ENCODE data around the gene SLC27A1. TPM values are rescaled to one million over a fixed set of nuclear protein-coding genes. Genes with fewer than 3 reads are reported as not detected.

Gene SLC27A1
- total RNA-seq, 1 donor from 2014 or later, result 15.5 TPM

DNA sequence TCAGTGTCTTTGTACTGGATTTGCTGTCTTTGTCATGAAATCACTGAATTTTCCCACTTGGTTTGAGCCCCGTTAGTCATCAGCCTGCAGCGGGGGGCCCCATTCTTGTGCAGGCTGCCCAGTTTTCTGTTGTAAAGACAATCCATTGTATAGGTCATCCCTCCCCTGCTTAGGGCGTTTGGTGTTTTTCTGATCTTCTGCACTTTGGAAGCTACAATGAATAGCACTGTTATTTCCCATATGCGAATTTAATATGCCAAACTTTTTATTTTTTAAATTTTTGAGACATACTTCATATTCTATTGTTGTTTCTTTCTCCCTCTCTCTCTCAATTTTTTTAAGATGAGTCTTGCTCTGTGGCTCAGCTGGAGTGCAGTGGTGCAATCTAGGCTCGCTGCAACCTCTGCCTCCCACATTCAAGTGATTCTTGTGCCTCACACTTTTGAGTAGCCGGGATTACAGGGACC, 9.0 kb downstream of the SLC27A1 start:
- Mint-ChIP-seq H3K4me1 (ENCODE audit: unreplicated experiment) (peaks cover 15% of the 10 kb centered on the region), H3K36me3 (no peaks in the 10 kb centered on the region), H3K4me3 (no peak overlapping the region), H3K27me3 (no peaks in the 10 kb centered on the region), H3K27ac (no peak overlapping the region), H3K9me3 (no peaks in the 10 kb centered on the region)
- DNase-seq (ENCODE audit: extremely low spot score, unreplicated experiment), result no peak
- TF ChIP-seq, protein P1, sequence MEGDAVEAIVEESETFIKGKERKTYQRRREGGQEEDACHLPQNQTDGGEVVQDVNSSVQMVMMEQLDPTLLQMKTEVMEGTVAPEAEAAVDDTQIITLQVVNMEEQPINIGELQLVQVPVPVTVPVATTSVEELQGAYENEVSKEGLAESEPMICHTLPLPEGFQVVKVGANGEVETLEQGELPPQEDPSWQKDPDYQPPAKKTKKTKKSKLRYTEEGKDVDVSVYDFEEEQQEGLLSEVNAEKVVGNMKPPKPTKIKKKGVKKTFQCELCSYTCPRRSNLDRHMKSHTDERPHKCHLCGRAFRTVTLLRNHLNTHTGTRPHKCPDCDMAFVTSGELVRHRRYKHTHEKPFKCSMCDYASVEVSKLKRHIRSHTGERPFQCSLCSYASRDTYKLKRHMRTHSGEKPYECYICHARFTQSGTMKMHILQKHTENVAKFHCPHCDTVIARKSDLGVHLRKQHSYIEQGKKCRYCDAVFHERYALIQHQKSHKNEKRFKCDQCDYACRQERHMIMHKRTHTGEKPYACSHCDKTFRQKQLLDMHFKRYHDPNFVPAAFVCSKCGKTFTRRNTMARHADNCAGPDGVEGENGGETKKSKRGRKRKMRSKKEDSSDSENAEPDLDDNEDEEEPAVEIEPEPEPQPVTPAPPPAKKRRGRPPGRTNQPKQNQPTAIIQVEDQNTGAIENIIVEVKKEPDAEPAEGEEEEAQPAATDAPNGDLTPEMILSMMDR (conservative IDR thresholded peaks at IDR 0.05), result no peak

DNA sequence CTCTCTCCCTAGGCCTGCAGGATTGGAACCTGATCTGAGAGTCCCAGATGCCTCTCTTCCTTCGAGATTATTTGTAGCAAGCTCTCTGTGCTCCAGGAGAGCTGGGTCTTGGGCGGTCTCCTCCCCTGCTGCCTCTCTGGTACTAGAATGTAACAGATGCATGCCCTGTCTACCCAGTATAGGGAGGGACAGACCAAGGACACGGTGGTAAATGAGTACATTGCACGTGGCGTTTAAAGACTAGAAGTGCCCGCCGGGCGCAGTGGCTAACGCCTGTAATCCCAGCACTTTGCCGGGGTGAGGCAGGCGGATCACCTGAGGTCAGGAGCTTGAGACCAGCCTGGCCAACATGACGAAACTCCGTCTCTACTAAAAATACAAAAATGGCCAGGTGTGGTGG, 11.7 kb downstream of the SLC27A1 start:
- Mint-ChIP-seq H3K27ac (no peak overlapping the region), H3K27me3 (no peaks in the 10 kb centered on the region), H3K4me1 (ENCODE audit: unreplicated experiment) (peaks cover 12% of the 10 kb centered on the region), H3K9me3 (no peaks in the 10 kb centered on the region), H3K4me3 (no peak overlapping the region), H3K36me3 (no peaks in the 10 kb centered on the region)
- TF ChIP-seq, protein P1 (conservative IDR thresholded peaks at IDR 0.05), result no peak
- no peak for DNase-seq (ENCODE audit: extremely low spot score, unreplicated experiment)

DNA sequence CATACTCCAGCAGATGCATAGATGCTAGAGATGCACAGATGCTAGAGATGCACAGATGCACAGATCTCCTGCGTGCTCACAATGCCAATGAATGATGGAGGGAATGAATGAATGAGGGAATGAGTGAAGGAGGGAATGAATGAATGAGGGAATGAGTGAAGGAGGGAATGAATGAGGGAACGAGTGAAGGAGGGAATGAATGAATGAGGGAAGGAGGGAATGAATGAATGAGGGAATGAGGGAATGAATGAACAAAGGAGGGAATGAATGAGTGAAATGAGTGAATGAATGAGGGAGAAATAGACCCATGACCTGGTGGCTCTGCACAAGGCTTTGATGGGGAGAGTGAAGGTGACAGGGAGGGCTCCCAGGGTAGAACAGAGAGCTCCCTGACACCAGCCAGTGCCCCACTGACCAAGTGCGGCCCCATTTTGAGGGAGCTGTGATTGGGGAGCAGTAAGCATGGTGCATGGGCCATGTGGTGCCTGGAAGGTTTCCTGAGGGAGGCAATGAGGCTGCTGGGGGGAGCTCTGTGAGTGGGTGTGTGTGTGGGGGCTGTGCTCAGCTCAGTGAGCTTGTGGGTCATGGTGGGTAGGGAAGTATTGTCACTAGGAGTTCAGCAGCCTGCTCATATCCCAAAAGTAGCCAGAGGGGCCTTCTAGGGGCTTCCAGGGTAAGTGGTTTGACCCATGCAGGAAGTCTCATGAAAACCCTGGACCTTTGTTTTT, 12.7 kb downstream of the SLC27A1 start:
- TF ChIP-seq, protein P1 (conservative IDR thresholded peaks at IDR 0.05), result no peak
- Mint-ChIP-seq H3K4me1 (ENCODE audit: unreplicated experiment) (peaks cover 12% of the 10 kb centered on the region), H3K4me3 (no peak overlapping the region), H3K27ac (no peak overlapping the region), H3K27me3 (no peaks in the 10 kb centered on the region), H3K9me3 (no peaks in the 10 kb centered on the region), H3K36me3 (no peaks in the 10 kb centered on the region)
- no peak for DNase-seq (ENCODE audit: extremely low spot score, unreplicated experiment)

DNA sequence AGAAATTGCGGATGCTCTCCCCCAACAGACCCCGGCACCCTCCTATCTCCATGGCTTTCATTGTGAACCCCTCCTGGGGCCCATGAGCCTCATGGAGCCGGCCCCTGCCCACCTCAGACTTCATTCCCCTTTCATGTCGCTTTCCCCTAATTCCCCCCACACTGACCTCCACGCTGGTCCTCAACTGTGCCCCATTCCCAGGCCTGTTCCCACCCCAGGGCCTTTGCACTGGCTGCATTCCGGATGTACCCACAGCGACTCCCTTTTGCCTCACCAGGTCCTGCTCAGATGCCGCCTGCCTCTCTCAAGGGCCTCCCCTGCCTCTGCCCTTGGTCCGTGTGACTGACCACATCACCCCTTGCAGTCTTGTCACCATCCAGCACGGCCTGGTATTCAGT, 13.3 kb downstream of the SLC27A1 start:
- Mint-ChIP-seq H3K27ac (no peak overlapping the region), H3K9me3 (no peaks in the 10 kb centered on the region), H3K27me3 (no peaks in the 10 kb centered on the region), H3K36me3 (no peaks in the 10 kb centered on the region), H3K4me3 (no peak overlapping the region), H3K4me1 (ENCODE audit: unreplicated experiment) (peaks cover 17% of the 10 kb centered on the region)
- TF ChIP-seq, protein P1 (conservative IDR thresholded peaks at IDR 0.05), result no peak
- no peak for DNase-seq (ENCODE audit: extremely low spot score, unreplicated experiment)

DNA sequence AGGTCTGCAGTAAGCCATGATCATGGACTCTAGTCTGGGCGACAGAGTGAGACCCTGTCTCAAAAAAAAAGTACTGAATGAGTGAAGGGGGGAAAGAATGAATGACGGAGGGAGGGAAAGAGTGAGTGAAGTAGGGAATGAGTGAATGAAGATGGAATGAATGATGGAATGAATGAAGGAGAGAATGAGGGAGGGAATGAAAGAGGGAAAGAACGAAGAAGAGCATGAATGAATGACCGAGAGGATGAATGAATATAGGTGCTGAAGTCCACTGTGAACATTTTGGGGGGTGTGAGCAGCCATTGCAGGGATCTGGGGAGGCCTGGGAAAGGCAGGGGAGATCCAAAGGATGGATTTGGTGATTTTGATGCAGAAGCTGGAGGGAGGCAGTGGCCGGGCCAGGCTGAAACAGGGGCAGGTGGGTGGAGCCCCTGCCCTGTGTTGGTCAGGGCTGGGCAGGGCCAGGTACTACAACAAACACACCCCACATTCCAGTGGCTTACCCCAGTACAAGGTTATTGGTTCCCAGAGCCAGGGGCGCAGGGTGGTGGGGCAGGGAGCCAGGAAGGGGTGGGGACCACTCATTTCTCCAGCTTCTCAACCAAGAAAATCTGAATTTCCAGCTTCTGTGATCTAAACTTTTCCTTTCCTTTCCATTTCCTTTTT, 14.3 kb downstream of the SLC27A1 start:
- TF ChIP-seq, protein P1 (conservative IDR thresholded peaks at IDR 0.05), result no peak
- Mint-ChIP-seq H3K9me3 (no peaks in the 10 kb centered on the region), H3K4me3 (no peak overlapping the region), H3K4me1 (ENCODE audit: unreplicated experiment) (peaks cover 16% of the 10 kb centered on the region), H3K36me3 (no peaks in the 10 kb centered on the region), H3K27ac (no peak overlapping the region), H3K27me3 (no peaks in the 10 kb centered on the region)
- DNase-seq (ENCODE audit: extremely low spot score, unreplicated experiment), result no peak
